Endothelial cell of umbilical vein (primary cell): ENCODE data around the gene MCTP1. TPM values are rescaled to one million over a fixed set of nuclear protein-coding genes. Genes with fewer than 3 reads are reported as not detected.

Source experiments
- BruUV-seq: library from RNA; stranded (reverse); fragments of 400-500 nt; replicated peaks from 2 replicates; lab custom pipeline; 2021; lab: Mats Ljungman, UMichigan
- CTCF ChIA-PET: fragments of 300-600, 350-600 bp; sonication (Branson Sonifier 250); formaldehyde crosslinking; loops from one replicate; lab custom pipeline; 2021; ENCODE audit warnings: antibody characterized with exemption, inconsistent platforms; lab: Charles Lee
- POLR2A ChIA-PET: fragments of 300-600, 350-600 bp; sonication (Branson Sonifier 250); formaldehyde crosslinking; loops from one replicate; lab custom pipeline; 2021; ENCODE audit warnings: antibody characterized with exemption, inconsistent platforms; lab: Charles Lee
- DNase-seq: peaks from one replicate; pipeline ENCODE4 v3.0.0-alpha.2; 2011; ENCODE audit warnings: low read depth, low spot score
- FAIRE-seq: peaks from 2 replicates; lab custom pipeline; 2011; peaks lifted over from hg19 to GRCh38; lab: Jason Lieb, UNC
- H2AFZ ChIP-seq: 2 replicates; pipeline ENCODE4 v1.6.0; 2012; ENCODE audit warnings: low read depth, low read length, control low read depth, inconsistent platforms
- H3K27ac ChIP-seq: 2 replicates; pipeline ENCODE4 v1.5.1; 2011; ENCODE audit warnings: low read depth, mild to moderate bottlenecking, control low read depth, low read length, moderate library complexity; ENCODE audit not compliant: insufficient read depth
- H3K27me3 ChIP-seq, 2 experiments: 2 replicates each; pipeline versions ENCODE4 v1.6.0 to v1.6.1; 2011; ENCODE audit warnings: low read length in 2 of 2, mixed read lengths in 1 of 2; ENCODE audit not compliant: control insufficient read depth in 2 of 2, insufficient read depth in 2 of 2
- H3K36me3 ChIP-seq, 2 experiments: 2 replicates in 1 of 2; 3 replicates in 1 of 2; pipeline ENCODE4 v1.5.1; 2011; ENCODE audit warnings: low read length in 2 of 2, mild to moderate bottlenecking in 1 of 2, moderate library complexity in 1 of 2; ENCODE audit not compliant: control insufficient read depth in 2 of 2, insufficient read depth in 2 of 2; ENCODE audit errors: extremely low read depth in 1 of 2
- H3K4me1 ChIP-seq: 3 replicates; pipeline ENCODE4 v1.5.1; 2011; ENCODE audit warnings: mild to moderate bottlenecking, low read length; ENCODE audit not compliant: control insufficient read depth, insufficient read depth; ENCODE audit errors: extremely low read depth
- H3K4me2 ChIP-seq: 2 replicates; pipeline ENCODE4 v1.6.1; 2011; ENCODE audit warnings: low read length, control low read depth, mixed read lengths; ENCODE audit not compliant: insufficient read depth
- H3K4me3 ChIP-seq, 3 experiments: fragments of 200-600 bp in 1 of 3; sonication (generic), shearing (Covaris generic) in 1 of 3; replicated peaks in 1 of 3; 2 replicates each; pipeline ENCODE4 v1.5.1; 2011 to 2016; ENCODE audit warnings: control low read depth in 3 of 3, low read length in 3 of 3, mild to moderate bottlenecking in 2 of 3, inconsistent platforms in 1 of 3, low read depth in 1 of 3, moderate library complexity in 1 of 3; ENCODE audit not compliant: insufficient read depth in 1 of 3
- H3K79me2 ChIP-seq: 2 replicates; pipeline ENCODE4 v1.6.0; 2012; ENCODE audit warnings: low read length, inconsistent platforms; ENCODE audit not compliant: control insufficient read depth, insufficient read depth
- H3K9ac ChIP-seq: replicated peaks from 2 replicates; pipeline ENCODE3; 2011; ENCODE audit warnings: low read length, control low read depth; ENCODE audit not compliant: insufficient read depth; ENCODE audit errors: extremely low read depth
- H3K9me1 ChIP-seq: replicated peaks from 3 replicates; pipeline ENCODE4 v1.6.0; 2011; ENCODE audit warnings: mild to moderate bottlenecking, low read length; ENCODE audit not compliant: control insufficient read depth, insufficient read depth; ENCODE audit errors: extremely low read depth
- H3K9me3 ChIP-seq: replicated peaks from 2 replicates; pipeline ENCODE4 v1.5.1; 2012; ENCODE audit warnings: low read length, inconsistent platforms; ENCODE audit not compliant: control insufficient read depth, insufficient read depth
- H4K20me1 ChIP-seq: replicated peaks from 2 replicates; pipeline ENCODE3; 2011; ENCODE audit warnings: mild to moderate bottlenecking, low read length; ENCODE audit not compliant: control insufficient read depth, insufficient read depth; ENCODE audit errors: extremely low read depth
- CTCF ChIP-seq, 2 donors: IDR thresholded peaks; 1 replicate in 1 of 2; 2 replicates in 1 of 2; pipeline ENCODE4 v1.5.1; 2011; ENCODE audit warnings: low read length in 2 of 2, mild to moderate bottlenecking in 2 of 2, moderate library complexity in 2 of 2, control low read depth in 1 of 2, inconsistent platforms in 1 of 2, low read depth in 1 of 2; ENCODE audit not compliant: insufficient read depth in 1 of 2; ENCODE audit errors: extremely low read depth in 1 of 2
- EZH2 ChIP-seq: IDR thresholded peaks from 2 replicates; pipeline ENCODE4 v1.6.1; 2012; ENCODE audit warnings: borderline replicate concordance, low read depth, mild to moderate bottlenecking, moderate library complexity, low read length, inconsistent platforms; ENCODE audit not compliant: severe bottlenecking
- FOS ChIP-seq: IDR thresholded peaks from 2 replicates; pipeline ENCODE4 v1.6.1; 2011; ENCODE audit warnings: mild to moderate bottlenecking, low read length, moderate library complexity, borderline replicate concordance; ENCODE audit not compliant: insufficient read depth
- GATA2 ChIP-seq: IDR thresholded peaks from 2 replicates; pipeline ENCODE4 v1.7.0; 2011; ENCODE audit warnings: low read depth, mild to moderate bottlenecking, moderate library complexity, mixed read lengths, low read length; ENCODE audit not compliant: insufficient read length, insufficient read depth
- dilution Hi-C: fragments of 300-500 bp; cut with MboI; formaldehyde crosslinking; loops from one replicate; pipeline ENCODE4 v1.15.0; 2019; ENCODE audit warnings: low sequenced_read_pairs; ENCODE audit not compliant: extremely low pct_ligation_motif_present
- intact Hi-C: fragments of 100-400 bp; cut with micrococcal nuclease; formaldehyde crosslinking; loops from one replicate; pipeline ENCODE4 v1.10.0; 2022
- polyA plus RNA-seq, 4 experiments: library from polyadenylated mRNA; depleted of rRNA in 3 of 4; stranded (reverse) in 3 of 4; unstranded in 1 of 4; fragments of >200 nt; gene quantifications; 2 replicates each; pipeline versions ENCODE4 v1.2.1 to v1.2.3, GENCODE V29; 2011 to 2012; ENCODE audit warnings: missing spikeins in 1 of 4
- total RNA-seq: library from RNA; stranded (reverse); gene quantifications from 2 replicates; pipeline ENCODE4 v1.2.3, GENCODE V29; 2021

Gene MCTP1
- total and polyA plus RNA-seq, 2 donors (not counting 3 experiments of a cell fraction or from before 2014, with no cell fraction given): 79.3 to 203 TPM

GRCh38 chr5:95285409-95285755 lies 488 bp upstream of the MCTP1 start:
- ChIA-PET POLR2A (no interaction called here), CTCF (interaction anchor here (0.8 to 4.6 kb wide), 11 partner anchors 21 to 562 kb away, joined by 3 to 49 read pairs (median 3); partner anchors contain the start of gene FAM81B)
- intact Hi-C loops (loop anchor here (5.0 kb wide), 1 partner anchor 107 kb away; the partner anchor contains the start of gene FAM81B), dilution Hi-C loops (no loop called here)
- Histone ChIP-seq H3K4me2 (peak overlapping the region; percentile 78), H2AFZ (peak overlapping the region; percentile 59), H3K36me3 (no peaks in the 10 kb centered on the region), H3K9ac (no peak overlapping the region), H4K20me1 (no peaks in the 10 kb centered on the region), H3K9me1 (no peaks in the 10 kb centered on the region), H3K27me3 (peaks cover 57 to 71% of the 10 kb centered on the region in 2 experiments), H3K27ac (no peak overlapping the region), H3K9me3 (no peaks in the 10 kb centered on the region), H3K4me3 (peak overlapping the region in 2 of 3 experiments; percentile 27 to 47), H3K79me2 (no peaks in the 10 kb centered on the region), H3K4me1 (peaks cover 14% of the 10 kb centered on the region)
- FAIRE-seq (no peak), DNase-seq (peak; percentile 5)
- no TSS peak for BruUV-seq
- TF ChIP-seq FOS: no peak
- TF ChIP-seq EZH2: peak; percentile 19

- Histone ChIP-seq H3K4me2 (peak overlapping the region; percentile 78), H3K27ac (no peak overlapping the region), H3K36me3 (no peaks in the 10 kb centered on the region), H3K9me1 (no peaks in the 10 kb centered on the region), H3K79me2 (no peaks in the 10 kb centered on the region), H2AFZ (peak overlapping the region; percentile 91), H3K4me3 (peak overlapping the region; percentile 27 to 55 (median 47)), H3K4me1 (peaks cover 14% of the 10 kb centered on the region), H3K27me3 (peaks cover 51 to 78% of the 10 kb centered on the region in 2 experiments), H4K20me1 (no peaks in the 10 kb centered on the region), H3K9me3 (no peaks in the 10 kb centered on the region), H3K9ac (no peak overlapping the region)
- dilution Hi-C loops (no loop called here), intact Hi-C loops (loop anchor here (1.0 kb wide), 1 partner anchor 563 kb away; no protein-coding TSS in a partner anchor)
- CTCF ChIA-PET: interaction anchor here (0.6 to 4.6 kb wide), 16 partner anchors 9 to 564 kb away, joined by 3 to 49 read pairs (median 4); no protein-coding TSS in a partner anchor
- DNase-seq: peak; percentile 28
- no peak for TF ChIP-seq GATA2
- peak; percentile 38 to 58 for TF ChIP-seq CTCF (IDR thresholded peaks at IDR 0.05; ENCODE audit: extremely low read depth in 1 of 2, insufficient read depth in 1 of 2, low read depth in 1 of 2, low read length in 2 of 2)
- POLR2A ChIA-PET: no interaction called here
- no peak for FAIRE-seq
- BruUV-seq: no TSS peak
Measured at GRCh38 chr5:95283761-95284571, 928 bp downstream of the MCTP1 start.
